HG03066 (cell line): ENCODE results near the gene RASGRF1.

Source experiments
- ATAC-seq: cut with Tn5 transposase; IDR thresholded peaks from one replicate; pipeline ENCODE4 v1.9.1; 2021; ENCODE audit warnings: low read depth; ENCODE audit not compliant: unreplicated experiment

Gene RASGRF1

DNA sequence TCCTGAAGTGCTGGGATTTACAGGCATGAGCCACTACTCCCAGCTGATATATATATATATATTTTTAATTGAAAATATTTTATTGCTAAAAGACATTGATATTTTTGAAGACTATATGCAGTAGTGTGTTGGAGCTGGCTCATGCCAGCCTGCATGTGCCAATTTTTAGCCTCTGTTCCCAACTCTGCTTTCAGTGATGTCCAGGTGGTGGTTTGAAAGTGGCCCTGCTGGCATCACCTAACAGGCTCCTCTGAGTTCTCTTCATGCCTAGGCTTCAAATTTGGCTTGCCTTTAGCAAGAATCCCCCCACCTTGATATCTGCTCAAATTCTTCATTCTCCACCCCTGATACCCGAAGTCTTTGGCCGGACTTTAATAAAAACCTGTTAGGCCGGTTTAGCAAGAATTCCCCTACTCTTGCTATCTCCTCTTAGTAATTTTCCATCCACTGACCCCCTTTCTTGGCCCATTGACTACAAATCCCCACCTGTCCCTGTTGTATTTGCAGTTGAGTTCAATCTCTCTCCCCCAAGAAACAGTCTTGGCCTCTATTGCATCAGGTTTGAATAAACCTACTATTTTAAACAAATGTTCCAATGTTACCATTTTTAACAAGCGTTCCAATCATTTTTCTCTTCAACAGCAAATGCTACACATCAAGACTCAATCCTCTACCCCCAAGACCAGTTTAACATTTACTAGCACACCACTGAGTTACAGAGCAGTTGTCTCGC, 121.9 kb downstream of the RASGRF1 start:
- no peak for ATAC-seq

DNA sequence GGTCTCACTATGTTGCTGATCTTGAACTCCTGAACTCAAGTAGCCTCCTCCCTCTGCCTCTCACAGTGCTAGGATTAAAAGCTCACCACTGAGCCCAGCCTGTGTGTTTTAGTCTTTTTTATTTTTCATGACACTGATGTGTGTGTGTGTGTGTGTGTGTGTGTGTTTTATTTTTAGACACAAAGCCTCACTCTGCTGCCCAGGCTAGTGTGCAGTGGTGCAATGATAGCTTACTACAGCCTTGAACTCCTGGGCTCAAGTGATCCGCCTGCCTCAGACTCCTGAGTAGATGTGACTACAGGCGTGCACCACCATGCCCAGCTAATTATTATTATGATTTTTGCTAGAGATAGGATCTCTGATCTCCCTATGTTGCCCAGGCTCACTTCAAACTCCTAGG, 122.5 kb downstream of the RASGRF1 start:
- ATAC-seq = no peak

DNA sequence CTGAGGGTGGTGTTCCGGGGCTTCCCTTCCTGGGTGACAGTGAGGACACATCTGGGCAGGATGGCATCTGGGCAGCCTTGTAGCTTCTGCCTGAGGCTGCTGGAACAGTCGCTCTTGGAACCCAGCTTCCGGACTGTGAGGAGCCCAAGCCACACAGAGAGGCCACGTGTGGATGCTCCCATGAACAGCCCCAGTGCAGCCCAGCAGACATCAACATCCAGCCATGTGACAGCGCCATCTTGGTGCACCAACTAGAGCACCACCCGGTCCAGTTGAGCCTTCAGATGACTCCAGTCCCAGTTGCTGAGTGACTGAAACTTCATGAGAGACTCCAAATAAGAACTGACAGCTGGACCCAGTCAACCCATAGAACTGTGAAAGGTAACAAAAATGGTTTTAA, 130.3 kb downstream of the RASGRF1 start:
- no peak for ATAC-seq

DNA sequence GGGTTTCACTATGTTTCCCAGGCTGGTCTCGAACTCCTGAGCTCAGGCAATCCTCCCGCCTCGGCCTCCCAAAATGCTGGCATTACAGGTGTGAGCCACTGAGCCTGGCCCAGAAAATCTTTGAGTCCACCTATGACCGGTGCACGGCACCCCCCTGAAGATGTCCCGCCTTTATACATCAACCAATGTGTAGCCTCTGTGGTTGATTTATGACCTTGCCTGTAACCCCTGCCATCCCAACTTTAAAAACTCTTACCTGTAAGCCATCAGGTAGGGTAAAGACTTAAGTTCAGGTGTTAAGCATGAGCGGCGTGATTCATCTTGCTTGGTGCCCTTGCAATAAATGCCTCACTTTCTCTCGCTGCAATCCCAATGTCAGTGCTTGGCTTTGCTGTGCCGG, 131.2 kb downstream of the RASGRF1 start:
- no peak for ATAC-seq

DNA sequence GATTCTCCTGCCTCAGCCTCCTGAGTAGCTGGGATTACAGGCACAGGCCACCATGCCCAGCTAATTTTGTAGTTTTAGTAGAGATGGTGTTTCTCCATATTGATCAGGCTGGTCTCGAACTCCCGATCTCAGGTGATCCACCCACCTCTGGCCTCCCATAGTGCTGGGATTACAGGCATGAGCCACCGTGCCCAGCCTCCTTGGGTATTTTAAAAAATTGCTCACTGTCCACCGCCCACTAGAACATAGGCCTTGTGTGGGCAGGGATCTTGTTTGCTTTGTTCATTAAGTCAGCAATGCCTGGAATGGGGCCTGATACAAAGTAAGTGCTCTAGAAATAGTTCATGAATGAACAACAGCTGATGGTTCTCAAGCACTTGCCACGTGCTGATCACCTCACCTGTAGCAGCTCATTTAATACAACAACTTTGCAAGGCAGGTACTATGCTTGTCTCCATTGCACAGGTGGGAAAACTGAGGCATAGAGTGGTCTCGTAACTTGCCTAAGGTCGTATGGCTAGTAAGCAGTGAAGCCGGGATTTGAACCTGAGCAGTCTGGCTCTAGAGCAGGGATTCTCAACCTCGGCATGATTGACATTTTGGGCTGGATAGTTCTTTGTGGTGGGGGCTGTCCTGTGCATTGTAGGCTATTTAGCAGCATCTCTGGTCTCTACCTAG, 133.0 kb downstream of the RASGRF1 start:
- no peak for ATAC-seq

DNA sequence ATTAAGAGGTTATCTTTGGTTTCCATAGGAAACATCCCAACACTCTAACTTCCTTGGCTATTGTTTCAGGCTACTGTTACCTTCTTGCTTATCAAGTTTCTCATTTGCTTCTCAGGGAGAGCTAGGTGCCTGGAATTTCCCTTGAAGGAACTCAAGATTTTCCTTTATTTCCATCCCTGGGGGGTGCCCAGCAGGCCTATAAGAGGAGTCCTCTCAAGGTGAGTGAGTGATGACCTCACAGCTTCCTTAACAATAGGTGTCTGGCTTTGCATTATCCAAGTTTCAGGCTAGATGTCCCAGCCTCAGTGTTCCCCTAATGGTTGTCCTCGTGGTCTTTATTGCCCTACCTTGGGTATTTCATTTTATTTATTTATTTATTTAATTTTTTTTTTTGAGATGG, 133.6 kb downstream of the RASGRF1 start:
- ATAC-seq = no peak

DNA sequence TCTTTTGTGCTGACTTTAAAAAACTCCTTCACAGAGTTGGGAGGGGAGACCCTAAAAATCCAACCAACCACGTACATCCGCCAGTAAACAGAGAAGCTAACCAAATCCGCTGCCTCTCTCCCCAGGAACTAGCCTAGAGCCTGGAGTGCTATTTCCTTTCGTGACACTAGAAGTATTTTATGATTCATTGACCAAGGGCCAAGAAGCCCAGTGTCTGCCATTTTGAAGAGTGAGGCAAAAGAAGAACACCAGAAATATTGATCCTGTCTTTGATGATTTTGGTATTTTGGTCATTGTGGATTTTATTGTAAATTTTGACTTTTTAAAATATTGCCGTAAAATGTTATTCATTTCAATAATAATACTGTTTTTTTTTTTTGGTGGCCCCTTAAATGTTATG, 135.2 kb downstream of the RASGRF1 start:
- ATAC-seq = no peak

DNA sequence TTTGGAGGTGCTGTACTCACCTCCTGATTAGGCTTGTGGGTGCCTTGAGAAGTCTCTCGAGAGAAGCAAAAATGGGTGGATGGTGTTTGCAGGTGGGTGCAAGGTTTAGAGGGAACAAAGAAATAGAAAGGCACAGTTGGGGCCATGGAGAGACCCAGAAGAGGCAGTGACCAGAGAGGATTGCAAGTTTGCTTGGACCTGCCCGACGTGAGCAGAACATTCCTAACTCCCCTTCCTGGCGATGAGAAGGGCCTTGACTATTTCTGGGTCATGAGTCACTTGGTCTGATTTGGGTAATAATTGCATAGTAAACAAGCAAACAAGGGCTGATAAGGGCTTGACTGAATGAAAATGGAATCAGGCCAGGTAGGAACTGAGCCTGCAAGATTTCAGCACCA, 138.7 kb downstream of the RASGRF1 start:
- ATAC-seq = no peak

DNA sequence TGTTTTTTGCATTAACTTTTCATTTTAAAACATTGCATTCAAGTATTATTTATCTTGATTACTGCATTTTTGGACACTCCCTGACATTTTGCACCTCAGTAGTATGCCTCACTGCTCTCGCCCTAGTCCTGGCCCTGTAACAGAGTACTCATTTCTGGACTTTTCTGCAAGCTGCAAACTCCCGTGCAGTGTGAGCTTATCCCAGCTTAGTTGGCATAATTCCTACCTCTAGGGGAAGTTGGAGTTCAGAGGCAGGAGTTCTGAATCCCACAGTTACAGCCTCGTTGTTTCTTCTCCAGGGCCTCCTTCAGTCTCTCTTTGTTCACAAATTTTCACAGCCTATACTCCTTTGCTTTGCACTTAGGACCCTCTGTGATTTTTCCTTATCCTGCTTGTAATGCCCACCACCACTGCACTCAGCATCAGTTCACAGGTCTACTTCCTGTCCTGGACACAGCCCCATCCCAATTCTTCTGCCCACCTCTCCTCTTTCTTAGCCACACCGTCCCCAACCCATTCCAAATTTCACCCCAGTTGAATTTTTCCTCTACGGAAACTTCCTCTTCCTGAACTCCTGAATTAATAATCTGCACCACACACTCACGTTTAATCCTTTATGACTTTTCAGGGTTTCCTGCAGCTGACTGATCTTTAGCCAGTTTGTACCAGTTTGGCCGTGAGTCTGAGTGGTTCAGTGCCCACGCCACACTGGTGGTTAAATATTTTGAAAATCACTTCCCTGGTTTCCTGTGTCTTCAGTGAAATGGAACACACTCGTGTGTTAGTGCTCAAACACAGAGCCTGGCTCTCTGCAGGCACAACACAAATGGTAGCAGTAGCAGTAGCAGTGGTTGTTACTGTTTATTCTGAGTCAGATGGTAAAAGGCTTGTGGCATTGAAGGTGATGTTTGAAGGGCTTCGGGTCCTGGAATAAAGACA, 139.4 kb downstream of the RASGRF1 start:
- no peak for ATAC-seq

DNA sequence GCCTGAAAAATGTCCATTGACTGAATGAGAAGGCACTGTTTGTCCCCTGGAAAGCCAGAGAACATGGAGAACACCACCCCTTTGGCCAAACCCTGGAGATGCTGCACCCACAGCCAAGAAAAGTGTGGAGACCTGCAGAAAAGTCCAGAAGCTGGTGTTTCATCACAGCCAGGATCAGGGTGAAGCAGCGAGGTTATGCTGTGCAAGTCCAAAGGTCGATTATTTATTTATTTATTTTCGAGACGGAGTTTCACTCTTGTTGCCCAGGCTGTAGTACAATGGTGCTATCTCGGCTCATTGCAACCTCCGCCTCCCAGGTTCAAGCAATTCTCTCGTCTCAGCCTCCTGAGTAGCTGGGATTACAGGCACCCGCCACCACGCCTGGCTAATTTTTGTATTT, 140.2 kb downstream of the RASGRF1 start:
- no peak for ATAC-seq

DNA sequence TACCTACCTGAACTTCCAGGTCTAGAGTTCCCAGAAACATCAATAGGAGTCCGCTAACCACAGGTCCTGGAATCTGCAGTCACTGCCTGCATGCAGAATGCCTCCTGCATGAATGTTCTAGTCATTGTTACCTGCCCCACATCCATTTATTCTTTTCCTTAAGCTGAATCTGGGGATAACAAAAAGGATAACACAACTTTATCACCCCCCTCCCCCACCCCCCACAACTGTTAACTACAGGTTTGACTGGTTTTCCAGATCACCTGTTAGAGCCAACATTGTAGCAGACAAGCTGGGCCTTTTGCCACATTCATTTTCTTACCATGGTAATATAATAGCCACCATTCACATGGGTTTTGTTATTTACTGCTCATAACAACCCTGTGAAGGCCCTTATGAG, 141.1 kb downstream of the RASGRF1 start:
- ATAC-seq = no peak

DNA sequence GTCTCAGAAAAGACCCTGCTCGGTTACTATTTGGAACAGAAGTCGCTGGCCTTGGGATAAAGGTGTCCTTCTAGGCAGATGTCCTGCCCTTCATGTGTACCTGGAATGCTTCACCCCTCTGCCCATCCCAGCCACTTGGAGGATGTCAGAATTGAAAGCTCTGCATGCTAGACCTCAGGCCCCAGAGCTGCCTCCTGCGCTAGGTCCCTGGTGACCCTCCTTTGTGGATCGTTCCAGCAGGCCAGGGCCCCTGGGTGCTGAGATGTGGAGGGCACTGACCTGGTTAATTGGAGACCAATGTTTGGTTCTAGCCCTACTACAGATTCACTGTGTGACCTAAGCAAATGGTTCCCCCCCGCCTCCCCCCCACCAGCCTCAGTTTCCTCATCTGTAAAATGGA, 143.1 kb downstream of the RASGRF1 start:
- no peak for ATAC-seq

DNA sequence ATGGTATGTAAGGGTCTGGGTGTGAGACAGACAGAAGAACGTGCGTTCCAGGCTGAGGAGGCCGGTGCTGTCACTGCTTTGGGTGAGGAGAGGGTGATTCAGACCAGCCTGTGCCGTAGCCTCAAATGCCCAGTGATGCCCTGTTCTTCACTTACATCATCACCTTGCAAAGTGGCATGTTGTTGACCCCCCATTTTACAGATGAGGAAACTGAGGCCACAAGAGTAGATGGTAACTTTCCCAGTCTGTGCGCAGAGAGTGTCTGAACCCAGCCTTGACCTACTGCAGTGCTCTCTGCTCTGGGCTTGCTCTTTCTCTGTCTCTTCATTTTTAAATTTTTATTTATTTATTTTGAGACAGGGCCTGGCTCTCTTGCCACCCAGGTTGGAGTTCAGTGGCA, 144.1 kb downstream of the RASGRF1 start:
- ATAC-seq = no peak

DNA sequence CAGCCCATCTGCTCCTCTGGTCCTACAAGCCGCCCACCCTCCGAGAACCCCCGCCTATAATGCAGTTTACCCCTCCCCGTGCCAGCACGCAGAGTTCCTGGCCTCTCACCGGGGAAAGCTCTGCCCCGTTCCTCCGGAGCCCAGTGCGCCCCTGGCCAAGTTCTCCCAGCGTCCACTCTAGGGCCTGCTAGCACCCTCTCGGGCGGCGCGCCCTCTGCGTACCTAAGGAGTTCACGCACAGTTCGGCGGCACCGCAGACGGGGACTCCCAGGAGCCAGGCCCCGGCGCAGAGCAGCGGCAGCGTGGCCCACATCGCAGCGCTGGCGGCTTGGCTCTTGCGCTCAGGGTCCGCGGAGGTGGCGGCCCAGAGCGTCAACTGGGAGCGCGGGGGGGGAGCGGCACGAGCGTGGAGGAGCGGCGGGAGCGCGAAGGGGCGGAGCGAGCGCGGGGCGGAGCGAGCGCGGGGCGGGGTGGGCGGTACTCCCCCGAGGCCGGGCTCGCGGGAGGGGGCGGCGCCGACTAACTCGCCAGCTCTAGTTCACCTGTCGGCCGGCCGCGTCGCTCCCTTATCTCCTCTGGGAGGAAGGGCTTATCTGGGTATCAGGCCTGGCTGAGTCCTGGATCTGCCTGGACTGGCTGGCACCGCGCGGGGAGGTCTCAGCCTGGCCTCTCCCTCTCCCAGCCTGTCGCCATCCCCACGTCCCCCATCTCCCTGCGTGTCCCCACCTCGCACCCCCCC, 145.7 kb downstream of the RASGRF1 start, which contains the start of gene CTSH:
TSS of gene CTSH (minus strand) at position 378 of the 739 bp plus-strand sequence. CDS start at position 313, 65 bp downstream.
- ATAC-seq = peak; percentile 56

DNA sequence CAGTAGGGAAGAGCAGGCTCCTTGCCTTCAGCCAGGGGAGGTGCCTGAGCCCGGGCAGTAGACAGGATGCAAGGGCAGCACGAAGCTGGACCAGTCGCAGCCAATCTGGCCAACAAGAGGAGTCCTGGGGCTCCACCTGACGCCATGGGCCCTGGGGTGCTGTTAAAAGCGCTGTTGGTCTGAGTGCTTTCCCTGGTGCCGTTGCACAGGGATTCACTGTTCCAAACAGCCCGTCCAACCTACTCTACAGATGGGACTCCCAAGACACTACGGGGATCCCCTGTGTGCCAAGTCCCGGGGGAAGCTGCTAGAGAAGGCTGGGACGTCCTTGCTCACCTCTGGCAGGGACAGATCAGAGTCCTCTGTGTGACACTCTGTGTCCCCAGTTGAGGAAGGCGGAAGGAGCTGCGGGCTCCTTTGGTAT, 146.4 kb downstream of the RASGRF1 start:
- ATAC-seq = peak; percentile 27

DNA sequence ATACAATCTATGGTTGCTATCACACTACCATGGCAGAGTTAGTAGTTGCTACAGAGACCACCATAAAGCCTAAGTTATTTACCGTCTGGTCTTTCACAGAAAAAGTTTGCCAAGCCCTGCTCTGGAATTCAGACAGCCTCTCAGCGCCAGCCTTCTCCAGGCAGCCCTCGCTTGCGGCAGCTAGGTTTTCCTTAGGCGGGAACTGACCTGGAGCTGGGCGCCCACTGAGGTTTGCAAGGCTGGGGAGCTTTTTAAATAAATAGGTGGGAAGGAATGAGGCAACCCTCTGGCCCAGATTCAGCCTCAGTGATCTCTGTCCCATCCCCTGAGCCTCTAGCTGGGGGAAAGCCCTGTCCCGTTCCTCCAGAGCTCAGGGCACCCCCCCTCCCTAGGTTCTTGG, 146.9 kb downstream of the RASGRF1 start:
- no peak for ATAC-seq

DNA sequence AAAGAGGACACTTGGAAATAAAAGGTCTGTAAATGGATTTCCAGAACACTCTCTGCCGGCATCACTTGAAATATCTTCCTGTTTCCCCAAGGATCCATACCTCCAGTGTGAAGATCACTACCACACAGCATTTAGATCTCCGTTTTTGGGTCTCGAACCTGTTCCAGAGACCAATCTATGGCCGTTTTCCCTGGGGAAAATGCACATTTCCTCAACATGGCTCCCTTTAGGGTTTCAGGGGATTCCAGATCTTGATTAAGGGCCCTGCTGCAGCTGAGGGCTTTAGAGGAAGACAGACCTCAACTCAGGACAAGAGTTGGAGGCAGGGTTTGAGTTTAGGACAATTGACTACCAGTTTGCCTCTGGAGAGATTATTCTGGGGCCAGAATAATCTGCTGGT, 147.8 kb downstream of the RASGRF1 start:
- no peak for ATAC-seq

DNA sequence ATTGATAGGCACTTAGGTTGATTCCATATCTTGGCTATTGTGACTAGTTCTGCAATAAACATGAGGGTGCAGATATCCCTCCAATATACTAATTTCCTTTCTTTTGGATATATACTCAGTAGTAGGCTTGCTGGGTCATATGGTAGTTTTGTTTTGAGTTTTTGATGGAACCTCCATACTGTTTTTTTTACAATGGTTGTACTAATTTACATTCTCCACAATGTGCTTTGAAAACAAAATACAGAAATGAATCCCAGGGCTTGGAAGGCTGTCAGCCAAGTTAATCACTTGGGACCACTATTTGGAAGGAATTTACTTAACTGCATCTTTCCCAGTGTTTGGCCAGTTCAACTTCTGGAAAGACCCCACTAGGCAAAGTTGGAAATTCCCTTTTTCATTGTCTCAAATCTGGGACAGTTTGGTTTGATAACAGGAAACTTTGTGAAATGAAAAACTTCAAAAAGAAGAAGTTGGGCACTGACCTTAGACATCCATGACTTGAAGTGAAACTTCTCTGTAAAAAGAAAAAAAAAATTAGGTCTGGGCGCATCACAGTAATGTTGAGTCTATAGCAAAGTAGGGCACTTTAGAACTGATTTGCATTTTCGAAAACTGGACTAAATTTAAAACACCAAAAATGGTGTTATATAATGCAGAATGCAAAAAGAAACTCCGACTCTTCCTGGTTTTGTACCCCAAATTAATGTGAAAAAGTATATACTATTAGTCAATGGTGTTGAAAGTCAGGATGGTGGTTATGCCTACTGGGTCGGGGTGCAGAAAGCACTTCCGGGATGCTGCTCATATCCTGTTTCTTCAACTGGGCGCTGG, 151.7 kb downstream of the RASGRF1 start:
- ATAC-seq = peak; percentile 69

DNA sequence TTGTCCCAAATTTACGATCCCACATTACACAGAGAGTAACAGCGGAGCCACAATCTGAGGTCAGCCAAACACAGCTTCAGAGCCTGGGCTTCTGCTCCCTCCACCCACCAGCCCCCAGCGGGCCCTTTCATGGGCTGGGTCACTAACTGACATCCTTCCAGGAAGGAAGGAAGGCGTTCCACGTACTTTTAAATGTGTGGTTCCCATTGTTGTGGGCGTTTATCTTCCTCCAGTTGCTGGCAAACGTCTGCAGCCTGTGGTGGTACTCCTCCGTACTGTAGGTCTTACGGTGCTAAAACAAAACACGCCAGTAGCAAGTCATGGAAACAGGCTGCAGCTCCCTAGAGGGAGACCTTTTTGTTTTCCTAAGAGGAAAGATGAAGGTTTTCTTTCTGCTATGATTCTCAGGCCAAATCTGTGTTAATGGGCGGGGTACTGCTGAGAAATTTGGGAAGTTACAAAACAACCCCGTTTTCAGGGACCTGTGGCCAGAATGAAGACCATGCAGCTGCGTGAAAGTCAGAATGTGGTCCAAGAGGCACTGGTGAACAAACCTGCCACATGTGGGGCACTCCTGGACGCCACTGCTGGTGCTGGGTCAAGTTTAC, 153.3 kb downstream of the RASGRF1 start:
- ATAC-seq = no peak
